Gastrocnemius medialis (tissue), 4 donors: ENCODE data around the gene ZNF493.

Source experiments
- CTCF ChIP-seq, 5 experiments: fragments of 450-650 bp in 3 of 5; fragments of 200-600 bp in 2 of 5; sonication (generic) in 2 of 5; IDR thresholded peaks in 4 of 5; conservative IDR thresholded peaks in 1 of 5; 1 replicate in 4 of 5; 2 replicates in 1 of 5; pipeline ENCODE4 v1.5.1; 2016 to 2019; ENCODE audit warnings: antibody characterized with exemption in 5 of 5, mild to moderate bottlenecking in 3 of 5, moderate library complexity in 3 of 5
- POLR2A ChIP-seq, 2 donors: fragments of 450-650 bp; IDR thresholded peaks; one replicate each; pipeline ENCODE4 v1.6.1; 2017; ENCODE audit warnings: antibody characterized with exemption in 2 of 2, mild to moderate bottlenecking in 2 of 2, moderate library complexity in 2 of 2

GRCh38 chr19:21462540-21462939, 65.6 kb downstream of the ZNF493 start:
- TF ChIP-seq CTCF (IDR thresholded peaks at IDR 0.05 in 4 of 5, conservative IDR thresholded peaks at IDR 0.05 in 1 of 5): no peak
- no peak for TF ChIP-seq POLR2A (IDR thresholded peaks at IDR 0.05)
